Mammary epithelial cell (primary cell): ENCODE results near the gene PARD3B.

Source experiments
- CTCF ChIP-seq, 2 donors: IDR thresholded peaks in 1 of 2; conservative IDR thresholded peaks in 1 of 2; 2 replicates each; pipeline ENCODE4 v1.5.1; 2011 to 2012; ENCODE audit warnings: inconsistent platforms in 2 of 2, low read length in 2 of 2, mild to moderate bottlenecking in 2 of 2, control low read depth in 1 of 2, low read depth in 1 of 2; ENCODE audit not compliant: insufficient read depth in 1 of 2; ENCODE audit errors: extremely low read depth in 1 of 2
- EZH2 ChIP-seq: IDR thresholded peaks from 2 replicates; pipeline ENCODE4 v1.6.1; 2012; ENCODE audit warnings: low read length, inconsistent platforms, borderline replicate concordance

- TF ChIP-seq CTCF (conservative IDR thresholded peaks at IDR 0.05 in 1 of 2, IDR thresholded peaks at IDR 0.05 in 1 of 2; ENCODE audit: extremely low read depth in 1 of 2, insufficient read depth in 1 of 2, low read depth in 1 of 2, low read length in 2 of 2) (no peak), EZH2 (no peak)
These were observed 148.0 kb downstream of the PARD3B start for GRCh38 chr2:204693262-204693661.
